Measurements from ENCODE around the gene MNS1.

- TF ChIP-seq, protein P1, sequence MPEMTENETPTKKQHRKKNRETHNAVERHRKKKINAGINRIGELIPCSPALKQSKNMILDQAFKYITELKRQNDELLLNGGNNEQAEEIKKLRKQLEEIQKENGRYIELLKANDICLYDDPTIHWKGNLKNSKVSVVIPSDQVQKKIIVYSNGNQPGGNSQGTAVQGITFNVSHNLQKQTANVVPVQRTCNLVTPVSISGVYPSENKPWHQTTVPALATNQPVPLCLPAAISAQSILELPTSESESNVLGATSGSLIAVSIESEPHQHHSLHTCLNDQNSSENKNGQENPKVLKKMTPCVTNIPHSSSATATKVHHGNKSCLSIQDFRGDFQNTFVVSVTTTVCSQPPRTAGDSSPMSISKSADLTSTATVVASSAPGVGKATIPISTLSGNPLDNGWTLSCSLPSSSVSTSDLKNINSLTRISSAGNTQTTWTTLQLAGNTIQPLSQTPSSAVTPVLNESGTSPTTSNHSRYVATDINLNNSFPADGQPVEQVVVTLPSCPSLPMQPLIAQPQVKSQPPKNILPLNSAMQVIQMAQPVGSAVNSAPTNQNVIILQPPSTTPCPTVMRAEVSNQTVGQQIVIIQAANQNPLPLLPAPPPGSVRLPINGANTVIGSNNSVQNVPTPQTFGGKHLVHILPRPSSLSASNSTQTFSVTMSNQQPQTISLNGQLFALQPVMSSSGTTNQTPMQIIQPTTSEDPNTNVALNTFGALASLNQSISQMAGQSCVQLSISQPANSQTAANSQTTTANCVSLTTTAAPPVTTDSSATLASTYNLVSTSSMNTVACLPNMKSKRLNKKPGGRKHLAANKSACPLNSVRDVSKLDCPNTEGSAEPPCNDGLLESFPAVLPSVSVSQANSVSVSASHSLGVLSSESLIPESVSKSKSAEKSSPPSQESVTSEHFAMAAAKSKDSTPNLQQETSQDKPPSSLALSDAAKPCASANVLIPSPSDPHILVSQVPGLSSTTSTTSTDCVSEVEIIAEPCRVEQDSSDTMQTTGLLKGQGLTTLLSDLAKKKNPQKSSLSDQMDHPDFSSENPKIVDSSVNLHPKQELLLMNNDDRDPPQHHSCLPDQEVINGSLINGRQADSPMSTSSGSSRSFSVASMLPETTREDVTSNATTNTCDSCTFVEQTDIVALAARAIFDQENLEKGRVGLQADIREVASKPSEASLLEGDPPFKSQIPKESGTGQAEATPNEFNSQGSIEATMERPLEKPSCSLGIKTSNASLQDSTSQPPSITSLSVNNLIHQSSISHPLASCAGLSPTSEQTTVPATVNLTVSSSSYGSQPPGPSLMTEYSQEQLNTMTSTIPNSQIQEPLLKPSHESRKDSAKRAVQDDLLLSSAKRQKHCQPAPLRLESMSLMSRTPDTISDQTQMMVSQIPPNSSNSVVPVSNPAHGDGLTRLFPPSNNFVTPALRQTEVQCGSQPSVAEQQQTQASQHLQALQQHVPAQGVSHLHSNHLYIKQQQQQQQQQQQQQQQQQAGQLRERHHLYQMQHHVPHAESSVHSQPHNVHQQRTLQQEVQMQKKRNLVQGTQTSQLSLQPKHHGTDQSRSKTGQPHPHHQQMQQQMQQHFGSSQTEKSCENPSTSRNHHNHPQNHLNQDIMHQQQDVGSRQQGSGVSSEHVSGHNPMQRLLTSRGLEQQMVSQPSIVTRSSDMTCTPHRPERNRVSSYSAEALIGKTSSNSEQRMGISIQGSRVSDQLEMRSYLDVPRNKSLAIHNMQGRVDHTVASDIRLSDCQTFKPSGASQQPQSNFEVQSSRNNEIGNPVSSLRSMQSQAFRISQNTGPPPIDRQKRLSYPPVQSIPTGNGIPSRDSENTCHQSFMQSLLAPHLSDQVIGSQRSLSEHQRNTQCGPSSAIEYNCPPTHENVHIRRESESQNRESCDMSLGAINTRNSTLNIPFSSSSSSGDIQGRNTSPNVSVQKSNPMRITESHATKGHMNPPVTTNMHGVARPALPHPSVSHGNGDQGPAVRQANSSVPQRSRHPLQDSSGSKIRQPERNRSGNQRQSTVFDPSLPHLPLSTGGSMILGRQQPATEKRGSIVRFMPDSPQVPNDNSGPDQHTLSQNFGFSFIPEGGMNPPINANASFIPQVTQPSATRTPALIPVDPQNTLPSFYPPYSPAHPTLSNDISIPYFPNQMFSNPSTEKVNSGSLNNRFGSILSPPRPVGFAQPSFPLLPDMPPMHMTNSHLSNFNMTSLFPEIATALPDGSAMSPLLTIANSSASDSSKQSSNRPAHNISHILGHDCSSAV (CRISPR knock-in tag; IDR thresholded peaks at IDR 0.05; ENCODE audit: borderline replicate concordance) = no peak
- TF ChIP-seq ZNF850 (CRISPR knock-in tag; conservative IDR thresholded peaks at IDR 0.05) (no peak), NCOA2 (CRISPR knock-in tag; IDR thresholded peaks at IDR 0.05) (no peak), ZKSCAN5 (CRISPR knock-in tag; IDR thresholded peaks at IDR 0.05) (no peak), ZNF780A (CRISPR knock-in tag; IDR thresholded peaks at IDR 0.05) (no peak), RFX1 (IDR thresholded peaks at IDR 0.05) (no peak), CHD2 (IDR thresholded peaks at IDR 0.05; ENCODE audit: low read depth, low read length) (no peak), HHEX (CRISPR knock-in tag; IDR thresholded peaks at IDR 0.05) (no peak), PAF1 (CRISPR knock-in tag; IDR thresholded peaks at IDR 0.05) (no peak), ZNF367 (CRISPR knock-in tag; IDR thresholded peaks at IDR 0.05; ENCODE audit: borderline replicate concordance) (no peak)
- TF ChIP-seq, protein P2, sequence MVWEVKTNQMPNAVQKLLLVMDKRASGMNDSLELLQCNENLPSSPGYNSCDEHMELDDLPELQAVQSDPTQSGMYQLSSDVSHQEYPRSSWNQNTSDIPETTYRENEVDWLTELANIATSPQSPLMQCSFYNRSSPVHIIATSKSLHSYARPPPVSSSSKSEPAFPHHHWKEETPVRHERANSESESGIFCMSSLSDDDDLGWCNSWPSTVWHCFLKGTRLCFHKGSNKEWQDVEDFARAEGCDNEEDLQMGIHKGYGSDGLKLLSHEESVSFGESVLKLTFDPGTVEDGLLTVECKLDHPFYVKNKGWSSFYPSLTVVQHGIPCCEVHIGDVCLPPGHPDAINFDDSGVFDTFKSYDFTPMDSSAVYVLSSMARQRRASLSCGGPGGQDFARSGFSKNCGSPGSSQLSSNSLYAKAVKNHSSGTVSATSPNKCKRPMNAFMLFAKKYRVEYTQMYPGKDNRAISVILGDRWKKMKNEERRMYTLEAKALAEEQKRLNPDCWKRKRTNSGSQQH (CRISPR knock-in tag; IDR thresholded peaks at IDR 0.05; ENCODE audit: low read depth) = no peak
- TF ChIP-seq, protein P3, sequence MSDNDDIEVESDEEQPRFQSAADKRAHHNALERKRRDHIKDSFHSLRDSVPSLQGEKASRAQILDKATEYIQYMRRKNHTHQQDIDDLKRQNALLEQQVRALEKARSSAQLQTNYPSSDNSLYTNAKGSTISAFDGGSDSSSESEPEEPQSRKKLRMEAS (IDR thresholded peaks at IDR 0.05) = no peak
- TF ChIP-seq, protein P4, sequence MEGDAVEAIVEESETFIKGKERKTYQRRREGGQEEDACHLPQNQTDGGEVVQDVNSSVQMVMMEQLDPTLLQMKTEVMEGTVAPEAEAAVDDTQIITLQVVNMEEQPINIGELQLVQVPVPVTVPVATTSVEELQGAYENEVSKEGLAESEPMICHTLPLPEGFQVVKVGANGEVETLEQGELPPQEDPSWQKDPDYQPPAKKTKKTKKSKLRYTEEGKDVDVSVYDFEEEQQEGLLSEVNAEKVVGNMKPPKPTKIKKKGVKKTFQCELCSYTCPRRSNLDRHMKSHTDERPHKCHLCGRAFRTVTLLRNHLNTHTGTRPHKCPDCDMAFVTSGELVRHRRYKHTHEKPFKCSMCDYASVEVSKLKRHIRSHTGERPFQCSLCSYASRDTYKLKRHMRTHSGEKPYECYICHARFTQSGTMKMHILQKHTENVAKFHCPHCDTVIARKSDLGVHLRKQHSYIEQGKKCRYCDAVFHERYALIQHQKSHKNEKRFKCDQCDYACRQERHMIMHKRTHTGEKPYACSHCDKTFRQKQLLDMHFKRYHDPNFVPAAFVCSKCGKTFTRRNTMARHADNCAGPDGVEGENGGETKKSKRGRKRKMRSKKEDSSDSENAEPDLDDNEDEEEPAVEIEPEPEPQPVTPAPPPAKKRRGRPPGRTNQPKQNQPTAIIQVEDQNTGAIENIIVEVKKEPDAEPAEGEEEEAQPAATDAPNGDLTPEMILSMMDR (CRISPR knock-in tag; IDR thresholded peaks at IDR 0.05) = no peak
These were observed 53.7 kb downstream of the MNS1 start for GRCh38 chr15:56411122-56411749.
